AG10803 (cell line): ENCODE measurements around the gene BCL11B.

ENCODE experiments used
- DNase-seq: peaks from one replicate; pipeline ENCODE4 v3.0.0; 2010; ENCODE audit warnings: low read depth
- H3K4me3 ChIP-seq: 2 replicates; pipeline ENCODE4 v1.5.1; 2011; ENCODE audit warnings: mild to moderate bottlenecking, low read length, control low read depth
- TF ChIP-seq, protein P1 (sequence below): conservative IDR thresholded peaks from 2 replicates; pipeline ENCODE4 v1.5.1; 2011; ENCODE audit warnings: mild to moderate bottlenecking, low read length, control low read depth, inconsistent platforms

Gene BCL11B

GRCh38 chr14:99262977-99263448 lies 9.0 kb downstream of the BCL11B start:
- no peak overlapping the region for H3K4me3 ChIP-seq
- TF ChIP-seq, protein P1, sequence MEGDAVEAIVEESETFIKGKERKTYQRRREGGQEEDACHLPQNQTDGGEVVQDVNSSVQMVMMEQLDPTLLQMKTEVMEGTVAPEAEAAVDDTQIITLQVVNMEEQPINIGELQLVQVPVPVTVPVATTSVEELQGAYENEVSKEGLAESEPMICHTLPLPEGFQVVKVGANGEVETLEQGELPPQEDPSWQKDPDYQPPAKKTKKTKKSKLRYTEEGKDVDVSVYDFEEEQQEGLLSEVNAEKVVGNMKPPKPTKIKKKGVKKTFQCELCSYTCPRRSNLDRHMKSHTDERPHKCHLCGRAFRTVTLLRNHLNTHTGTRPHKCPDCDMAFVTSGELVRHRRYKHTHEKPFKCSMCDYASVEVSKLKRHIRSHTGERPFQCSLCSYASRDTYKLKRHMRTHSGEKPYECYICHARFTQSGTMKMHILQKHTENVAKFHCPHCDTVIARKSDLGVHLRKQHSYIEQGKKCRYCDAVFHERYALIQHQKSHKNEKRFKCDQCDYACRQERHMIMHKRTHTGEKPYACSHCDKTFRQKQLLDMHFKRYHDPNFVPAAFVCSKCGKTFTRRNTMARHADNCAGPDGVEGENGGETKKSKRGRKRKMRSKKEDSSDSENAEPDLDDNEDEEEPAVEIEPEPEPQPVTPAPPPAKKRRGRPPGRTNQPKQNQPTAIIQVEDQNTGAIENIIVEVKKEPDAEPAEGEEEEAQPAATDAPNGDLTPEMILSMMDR, result no peak
- DNase-seq, result no peak

DNA sequence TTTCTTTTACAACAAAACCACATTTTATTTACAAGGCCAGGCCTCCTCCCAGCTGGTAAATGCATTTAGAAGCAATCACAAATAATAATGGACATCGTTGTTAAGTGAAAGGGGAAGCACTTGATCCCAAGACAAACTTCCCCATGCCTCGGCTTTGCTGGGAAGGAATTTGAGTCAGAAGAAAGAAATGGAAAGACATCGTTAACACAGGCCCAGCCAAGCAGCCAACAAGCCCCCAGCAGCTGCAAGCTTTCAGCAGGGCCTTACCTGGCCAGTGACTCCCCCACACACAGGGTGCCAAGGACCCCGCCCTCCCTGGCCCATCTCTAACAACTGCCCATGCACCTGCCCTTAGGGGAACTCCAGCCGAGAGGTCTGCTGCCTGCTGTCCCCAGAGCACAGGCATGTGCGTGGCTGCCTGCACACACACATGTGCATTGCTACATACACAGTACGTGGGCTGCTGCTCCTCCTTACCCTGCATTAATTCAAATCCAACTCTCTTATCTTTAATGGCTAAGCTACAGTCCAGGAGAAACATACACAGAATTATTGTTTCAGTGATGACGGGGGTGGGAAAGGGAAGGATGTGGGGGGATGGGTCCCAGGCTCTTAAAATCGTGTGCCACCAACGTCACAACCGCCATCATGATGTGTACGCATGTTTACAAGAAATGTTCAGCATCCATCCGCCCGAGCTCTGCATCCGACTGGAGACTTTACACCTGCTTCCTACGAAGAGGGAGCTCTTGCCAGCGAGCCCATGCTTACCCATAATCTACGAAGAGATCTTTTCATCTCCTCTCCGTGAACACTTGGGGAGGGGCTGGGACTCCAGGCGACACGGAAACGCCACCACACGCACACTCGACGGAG lies 9.8 kb downstream of the BCL11B start:
- no peak for DNase-seq
- H3K4me3 ChIP-seq, result no peak overlapping the region
- TF ChIP-seq, protein P1, result no peak

- TF ChIP-seq, protein P1, result no peak
- no peak for DNase-seq
- H3K4me3 ChIP-seq, result peak overlapping the region; percentile 7
These were observed 11.1 kb downstream of the BCL11B start for GRCh38 chr14:99260587-99261551.

DNA sequence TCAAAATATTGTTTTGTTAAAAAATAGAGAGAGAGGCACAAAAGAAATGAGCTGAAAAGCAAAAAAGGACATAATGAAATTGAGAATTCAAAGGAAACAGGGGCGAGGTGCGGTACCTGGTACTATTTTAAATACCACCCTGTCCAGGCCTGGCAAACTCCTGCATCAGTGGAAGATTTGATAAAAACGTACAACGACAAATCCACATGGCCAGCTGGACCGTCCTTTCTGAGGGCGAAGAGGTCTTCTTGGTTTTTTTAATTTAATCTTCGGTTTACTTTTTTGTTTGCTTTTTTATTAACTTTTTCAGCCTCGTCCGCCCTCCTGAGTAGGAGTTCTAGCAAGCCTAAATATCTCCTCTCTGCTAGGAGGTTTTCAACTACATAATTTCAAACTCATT lies 11.9 kb downstream of the BCL11B start:
- no peak overlapping the region for H3K4me3 ChIP-seq
- DNase-seq, result no peak
- TF ChIP-seq, protein P1, result no peak

DNA sequence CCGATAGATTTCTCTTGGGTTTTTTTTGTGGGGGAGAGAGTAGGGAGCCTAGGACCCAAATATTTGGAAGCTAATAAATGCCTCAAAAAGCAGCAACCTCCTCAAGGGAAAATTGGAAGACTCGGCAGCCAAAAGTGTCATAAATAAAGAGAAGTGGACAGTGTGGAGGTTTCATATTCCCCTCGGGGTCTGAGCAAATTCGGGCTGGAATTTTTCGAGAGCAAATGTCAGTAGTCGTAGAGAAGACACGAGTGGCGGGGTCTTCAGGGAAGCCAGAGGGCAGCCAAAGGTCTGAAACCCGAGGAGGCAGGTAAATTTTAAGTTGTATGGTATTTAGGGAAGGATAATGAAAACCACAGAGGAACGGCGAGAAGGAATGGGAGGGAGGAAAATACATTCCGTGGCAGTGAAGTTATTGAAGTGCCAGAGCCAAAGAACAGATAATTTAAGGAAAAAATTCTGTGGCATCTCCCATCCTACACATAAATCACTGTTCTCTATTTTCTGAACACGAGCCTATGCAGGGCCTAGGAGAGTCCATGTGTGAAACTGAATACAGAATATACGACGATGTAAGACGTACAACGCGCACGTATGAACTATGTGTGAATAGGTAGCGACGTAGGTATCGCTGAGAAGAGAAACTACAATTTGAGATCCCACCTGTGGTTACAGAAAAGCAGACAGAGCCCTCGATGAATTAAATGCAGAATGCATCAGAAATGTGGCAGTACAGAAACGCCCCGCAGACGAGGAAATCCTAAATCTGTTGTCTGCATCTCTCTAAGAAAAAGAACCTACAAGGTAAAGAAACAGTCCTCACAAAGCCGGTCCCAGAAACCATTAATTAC lies 12.9 kb downstream of the BCL11B start:
- no peak for DNase-seq
- peak overlapping the region; percentile 44 for H3K4me3 ChIP-seq
- TF ChIP-seq, protein P1, result no peak

- no peak for DNase-seq
- TF ChIP-seq, protein P1, result no peak
- no peak overlapping the region; the same call in 1 of the 2 replicates for H3K4me3 ChIP-seq
These were observed 13.6 kb downstream of the BCL11B start for GRCh38 chr14:99258341-99258861.
